Left ventricle myocardium superior (tissue), 1 donor: ENCODE results near the gene LIPH. TPM values are rescaled to one million over a fixed set of nuclear protein-coding genes. Genes with fewer than 3 reads are reported as not detected.

Experiments used
- total RNA-seq: library from RNA; stranded (reverse); fragmentation: NEBNext Ultra II Directional; extraction: Animal tissue kit (Norgen Biotek cat#: 25700); gene quantifications from one replicate; pipeline ENCODE4 v1.2.1, GENCODE V29; 2021
- donor health status: DM: no; HTN: yes; CAD: no; lungs with severe emphysema.

LIPH gene
- total RNA-seq, 1 donor from 2014 or later, result 0.10 TPM

Other genes with a start within 250 kb of the LIPH start
- 8.0 TPM for gene MAP3K13, start 189.5 kb downstream of the LIPH start, total RNA-seq
- gene TMEM41A, start 53.6 kb downstream of the LIPH start, total RNA-seq, result 9.2 TPM
- gene SENP2, start 33.7 kb upstream of the LIPH start, total RNA-seq, result 25.1 TPM